HepG2 (cell line): Measurements from ENCODE around the gene RILP. TPM values are rescaled to one million over a fixed set of nuclear protein-coding genes. Genes with fewer than 3 reads are reported as not detected.

ENCODE experiments used
- CHD4 ChIP-seq: fragments of 200-600 bp; sonication (generic); IDR thresholded peaks from 2 replicates; pipeline ENCODE4 v1.7.0; 2017; ENCODE audit warnings: mild to moderate bottlenecking, low read length, borderline replicate concordance
- DR1 ChIP-seq: sonication (generic); formaldehyde crosslinking; IDR thresholded peaks from 2 replicates; pipeline ENCODE4 v1.8.0; 2021; ENCODE audit warnings: mild to moderate bottlenecking, missing genetic modification reagents, inconsistent platforms
- FOXA1 ChIP-seq, 2 experiments: fragments of 450-650 bp in 1 of 2; sonication (generic) in 1 of 2; formaldehyde crosslinking in 1 of 2; IDR thresholded peaks; 2 replicates each; pipeline versions ENCODE4 v1.4.0 to v1.6.1; 2016 to 2020; ENCODE audit warnings: missing genetic modification reagents in 1 of 2
- HDAC2 ChIP-seq: sonication (generic); formaldehyde crosslinking; IDR thresholded peaks from 2 replicates; pipeline ENCODE4 v1.4.0; 2020; ENCODE audit warnings: missing genetic modification reagents
- KLF15 ChIP-seq: sonication (generic); formaldehyde crosslinking; IDR thresholded peaks from 2 replicates; pipeline ENCODE4 v1.8.1; 2023; ENCODE audit warnings: borderline replicate concordance, mild to moderate bottlenecking, inconsistent platforms, missing genetic modification reagents, mixed read lengths
- NFRKB ChIP-seq: fragments of 450-650 bp; IDR thresholded peaks from 2 replicates; pipeline ENCODE4 v1.6.1; 2017
- NKX3-1 ChIP-seq: sonication (generic); formaldehyde crosslinking; IDR thresholded peaks from 2 replicates; pipeline ENCODE4 v1.5.0; 2020; ENCODE audit warnings: missing genetic modification reagents
- SMAD3 ChIP-seq: sonication (generic); formaldehyde crosslinking; IDR thresholded peaks from 2 replicates; pipeline ENCODE4 v1.4.0; 2020; ENCODE audit warnings: missing genetic modification reagents
- SMARCC2 ChIP-seq: fragments of 450-650 bp; IDR thresholded peaks from 2 replicates; pipeline ENCODE4 v1.6.1; 2017; ENCODE audit warnings: antibody characterized with exemption, mild to moderate bottlenecking
- SOX5 ChIP-seq: IDR thresholded peaks from 2 replicates; pipeline ENCODE4 v1.6.1; 2016; ENCODE audit warnings: borderline replicate concordance
- ZBTB8A ChIP-seq: sonication (generic); formaldehyde crosslinking; IDR thresholded peaks from 2 replicates; pipeline ENCODE4 v1.4.0; 2020; ENCODE audit warnings: mild to moderate bottlenecking, low read depth, missing genetic modification reagents, borderline replicate concordance
- ZNF160 ChIP-seq: sonication (generic); formaldehyde crosslinking; IDR thresholded peaks from 2 replicates; pipeline ENCODE4 v1.8.0; 2022; ENCODE audit warnings: mild to moderate bottlenecking, inconsistent platforms, missing genetic modification reagents
- ZNF3 ChIP-seq: IDR thresholded peaks from 2 replicates; pipeline ENCODE4 v1.7.0; 2017; ENCODE audit warnings: inconsistent platforms
- ZNF326 ChIP-seq: sonication (generic); formaldehyde crosslinking; IDR thresholded peaks from 2 replicates; pipeline ENCODE4 v1.4.0; 2020; ENCODE audit warnings: missing genetic modification reagents, borderline replicate concordance
- ZNF556 ChIP-seq: sonication (generic); formaldehyde crosslinking; IDR thresholded peaks from 2 replicates; pipeline ENCODE4 v1.4.0; 2020; ENCODE audit warnings: mild to moderate bottlenecking, missing genetic modification reagents, borderline replicate concordance
- ZNF589 ChIP-seq: sonication (generic); formaldehyde crosslinking; conservative IDR thresholded peaks from 2 replicates; pipeline ENCODE4 v1.8.0; 2022; ENCODE audit warnings: mild to moderate bottlenecking, moderate library complexity, missing genetic modification reagents
- ZNF629 ChIP-seq: sonication (generic); formaldehyde crosslinking; conservative IDR thresholded peaks from 2 replicates; pipeline ENCODE4 v1.5.0; 2020; ENCODE audit warnings: missing genetic modification reagents
- ZNF674 ChIP-seq: sonication (generic); formaldehyde crosslinking; IDR thresholded peaks from 2 replicates; pipeline ENCODE4 v1.5.0; 2020; ENCODE audit warnings: low read depth, mild to moderate bottlenecking, missing genetic modification reagents
- ZNF816 ChIP-seq: sonication (generic); formaldehyde crosslinking; IDR thresholded peaks from 2 replicates; pipeline ENCODE4 v1.8.0; 2022; ENCODE audit warnings: missing genetic modification reagents, mild to moderate bottlenecking, borderline replicate concordance
- polyA plus RNA-seq, 8 experiments: library from polyadenylated mRNA; depleted of rRNA in 3 of 8; stranded (reverse) in 7 of 8; unstranded in 1 of 8; fragments of >200 nt; fragmentation: Illumina TruSeq in 4 of 8; extraction: Trizol in 4 of 8; gene quantifications; 2 replicates each; pipeline versions ENCODE4 v1.2.1 to v1.2.3, GENCODE V29; 2011 to 2016; ENCODE audit warnings: low read depth in 4 of 8, missing spikeins in 1 of 8, mixed read lengths in 1 of 8; ENCODE audit not compliant: insufficient read depth in 1 of 8
- total RNA-seq, 5 experiments: library from RNA; depleted of rRNA; stranded (reverse); fragments of >200 nt; fragmentation: Illumina TruSeq; extraction: Trizol; gene quantifications; 2 replicates each; pipeline ENCODE4 v1.2.3, GENCODE V29; 2016; ENCODE audit warnings: low read depth in 1 of 5
- TF ChIP-seq, protein P1 (sequence below): sonication (generic); formaldehyde crosslinking; IDR thresholded peaks from 2 replicates; pipeline ENCODE4 v1.4.0; 2020; ENCODE audit warnings: mild to moderate bottlenecking, missing genetic modification reagents
- TF ChIP-seq, protein P2 (sequence below): sonication (generic); formaldehyde crosslinking; IDR thresholded peaks from 2 replicates; pipeline ENCODE4 v1.5.0; 2020; ENCODE audit warnings: mild to moderate bottlenecking, missing genetic modification reagents, borderline replicate concordance
- TF ChIP-seq, protein P3 (sequence below): sonication (generic); formaldehyde crosslinking; IDR thresholded peaks from 2 replicates; pipeline ENCODE4 v1.9.0; 2021; ENCODE audit warnings: missing genetic modification reagents, mild to moderate bottlenecking, borderline replicate concordance
- TF ChIP-seq, protein P4 (sequence below), 2 experiments: IDR thresholded peaks; 2 replicates each; pipeline ENCODE4 v1.6.1; 2011 to 2012; ENCODE audit warnings: low read length in 2 of 2, borderline replicate concordance in 1 of 2, low read depth in 1 of 2, mild to moderate bottlenecking in 1 of 2, moderate library complexity in 1 of 2

Gene RILP
- total and polyA plus RNA-seq, 2 of the 13 experiments (the other 11 are each of a cell fraction or from before 2014, with no cell fraction given), result 6.6 to 8.1 TPM

DNA sequence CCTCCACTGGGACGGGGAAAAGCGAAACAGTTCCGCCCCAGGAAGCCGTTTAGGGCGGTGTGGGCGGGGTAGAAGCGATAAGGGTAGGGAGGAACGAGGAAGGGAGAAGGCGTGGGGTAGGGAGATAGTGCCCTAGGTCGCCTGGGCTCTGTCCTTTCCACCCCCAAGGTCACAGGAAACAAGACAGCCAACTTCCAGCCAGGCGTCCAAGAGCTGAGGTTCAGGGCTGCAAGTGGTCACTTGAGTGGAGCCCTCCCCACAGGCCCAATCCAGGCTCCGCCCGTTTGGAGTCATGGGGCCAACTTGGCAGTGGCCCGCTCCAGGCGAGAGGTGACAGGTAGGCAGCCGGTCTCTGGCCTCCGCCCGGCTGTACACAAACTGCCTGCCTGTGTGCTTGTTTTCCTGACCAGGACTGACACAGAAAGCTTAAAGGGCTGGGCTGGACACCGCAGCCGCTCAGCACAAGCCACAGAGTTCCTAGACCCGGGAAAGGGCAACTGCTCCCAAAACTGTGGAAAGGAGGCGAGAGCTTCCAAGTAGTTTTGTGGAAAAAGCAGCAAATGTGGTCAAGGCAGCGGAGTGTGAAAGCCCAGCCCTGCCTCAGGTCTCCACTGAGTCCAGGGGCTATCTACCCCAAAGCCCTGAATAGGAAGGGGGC lies at the start of gene RILP (continued):
- TF ChIP-seq KLF15 (no peak), SMAD3 (no peak), ZNF589 (CRISPR knock-in tag) (no peak), FOXA1 (IDR thresholded peaks at IDR 0.05) (no peak), FOXA1 (CRISPR knock-in tag; IDR thresholded peaks at IDR 0.05) (peak; percentile 47; the same call in 1 of the 2 replicates), SOX5 (peak; percentile 60), DR1 (CRISPR knock-in tag) (no peak; the same call in 1 of the 2 replicates), ZNF816 (CRISPR knock-in tag) (no peak), CHD4 (no peak), ZNF326 (no peak), ZNF556 (CRISPR knock-in tag) (no peak), NKX3-1 (CRISPR knock-in tag) (no peak), ZNF629 (no peak), NFRKB (no peak), ZNF674 (CRISPR knock-in tag) (no peak), SMARCC2 (no peak), ZNF3 (CRISPR knock-in tag) (no peak), ZBTB8A (no peak), ZNF160 (CRISPR knock-in tag) (no peak), HDAC2 (CRISPR knock-in tag) (peak; percentile 22; the same call in 1 of the 2 replicates)
- TF ChIP-seq, protein P1, sequence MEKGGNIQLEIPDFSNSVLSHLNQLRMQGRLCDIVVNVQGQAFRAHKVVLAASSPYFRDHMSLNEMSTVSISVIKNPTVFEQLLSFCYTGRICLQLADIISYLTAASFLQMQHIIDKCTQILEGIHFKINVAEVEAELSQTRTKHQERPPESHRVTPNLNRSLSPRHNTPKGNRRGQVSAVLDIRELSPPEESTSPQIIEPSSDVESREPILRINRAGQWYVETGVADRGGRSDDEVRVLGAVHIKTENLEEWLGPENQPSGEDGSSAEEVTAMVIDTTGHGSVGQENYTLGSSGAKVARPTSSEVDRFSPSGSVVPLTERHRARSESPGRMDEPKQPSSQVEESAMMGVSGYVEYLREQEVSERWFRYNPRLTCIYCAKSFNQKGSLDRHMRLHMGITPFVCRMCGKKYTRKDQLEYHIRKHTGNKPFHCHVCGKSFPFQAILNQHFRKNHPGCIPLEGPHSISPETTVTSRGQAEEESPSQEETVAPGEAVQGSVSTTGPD (CRISPR knock-in tag), result no peak
- TF ChIP-seq, protein P2, sequence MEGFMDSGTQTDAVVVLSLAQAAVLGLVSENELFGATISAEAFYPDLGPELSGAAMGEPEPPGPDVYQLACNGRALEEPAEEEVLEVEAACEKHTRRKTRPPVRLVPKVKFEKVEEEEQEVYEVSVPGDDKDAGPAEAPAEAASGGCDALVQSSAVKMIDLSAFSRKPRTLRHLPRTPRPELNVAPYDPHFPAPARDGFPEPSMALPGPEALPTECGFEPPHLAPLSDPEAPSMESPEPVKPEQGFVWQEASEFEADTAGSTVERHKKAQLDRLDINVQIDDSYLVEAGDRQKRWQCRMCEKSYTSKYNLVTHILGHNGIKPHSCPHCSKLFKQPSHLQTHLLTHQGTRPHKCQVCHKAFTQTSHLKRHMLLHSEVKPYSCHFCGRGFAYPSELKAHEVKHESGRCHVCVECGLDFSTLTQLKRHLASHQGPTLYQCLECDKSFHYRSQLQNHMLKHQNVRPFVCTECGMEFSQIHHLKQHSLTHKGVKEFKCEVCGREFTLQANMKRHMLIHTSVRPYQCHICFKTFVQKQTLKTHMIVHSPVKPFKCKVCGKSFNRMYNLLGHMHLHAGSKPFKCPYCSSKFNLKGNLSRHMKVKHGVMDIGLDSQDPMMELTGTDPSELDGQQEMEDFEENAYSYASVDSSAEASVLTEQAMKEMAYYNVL (CRISPR knock-in tag), result no peak; the same call in 1 of the 2 replicates
- TF ChIP-seq, protein P3, sequence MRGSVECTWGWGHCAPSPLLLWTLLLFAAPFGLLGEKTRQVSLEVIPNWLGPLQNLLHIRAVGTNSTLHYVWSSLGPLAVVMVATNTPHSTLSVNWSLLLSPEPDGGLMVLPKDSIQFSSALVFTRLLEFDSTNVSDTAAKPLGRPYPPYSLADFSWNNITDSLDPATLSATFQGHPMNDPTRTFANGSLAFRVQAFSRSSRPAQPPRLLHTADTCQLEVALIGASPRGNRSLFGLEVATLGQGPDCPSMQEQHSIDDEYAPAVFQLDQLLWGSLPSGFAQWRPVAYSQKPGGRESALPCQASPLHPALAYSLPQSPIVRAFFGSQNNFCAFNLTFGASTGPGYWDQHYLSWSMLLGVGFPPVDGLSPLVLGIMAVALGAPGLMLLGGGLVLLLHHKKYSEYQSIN, result no peak
- TF ChIP-seq, protein P4, sequence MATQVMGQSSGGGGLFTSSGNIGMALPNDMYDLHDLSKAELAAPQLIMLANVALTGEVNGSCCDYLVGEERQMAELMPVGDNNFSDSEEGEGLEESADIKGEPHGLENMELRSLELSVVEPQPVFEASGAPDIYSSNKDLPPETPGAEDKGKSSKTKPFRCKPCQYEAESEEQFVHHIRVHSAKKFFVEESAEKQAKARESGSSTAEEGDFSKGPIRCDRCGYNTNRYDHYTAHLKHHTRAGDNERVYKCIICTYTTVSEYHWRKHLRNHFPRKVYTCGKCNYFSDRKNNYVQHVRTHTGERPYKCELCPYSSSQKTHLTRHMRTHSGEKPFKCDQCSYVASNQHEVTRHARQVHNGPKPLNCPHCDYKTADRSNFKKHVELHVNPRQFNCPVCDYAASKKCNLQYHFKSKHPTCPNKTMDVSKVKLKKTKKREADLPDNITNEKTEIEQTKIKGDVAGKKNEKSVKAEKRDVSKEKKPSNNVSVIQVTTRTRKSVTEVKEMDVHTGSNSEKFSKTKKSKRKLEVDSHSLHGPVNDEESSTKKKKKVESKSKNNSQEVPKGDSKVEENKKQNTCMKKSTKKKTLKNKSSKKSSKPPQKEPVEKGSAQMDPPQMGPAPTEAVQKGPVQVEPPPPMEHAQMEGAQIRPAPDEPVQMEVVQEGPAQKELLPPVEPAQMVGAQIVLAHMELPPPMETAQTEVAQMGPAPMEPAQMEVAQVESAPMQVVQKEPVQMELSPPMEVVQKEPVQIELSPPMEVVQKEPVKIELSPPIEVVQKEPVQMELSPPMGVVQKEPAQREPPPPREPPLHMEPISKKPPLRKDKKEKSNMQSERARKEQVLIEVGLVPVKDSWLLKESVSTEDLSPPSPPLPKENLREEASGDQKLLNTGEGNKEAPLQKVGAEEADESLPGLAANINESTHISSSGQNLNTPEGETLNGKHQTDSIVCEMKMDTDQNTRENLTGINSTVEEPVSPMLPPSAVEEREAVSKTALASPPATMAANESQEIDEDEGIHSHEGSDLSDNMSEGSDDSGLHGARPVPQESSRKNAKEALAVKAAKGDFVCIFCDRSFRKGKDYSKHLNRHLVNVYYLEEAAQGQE (IDR thresholded peaks at IDR 0.05; ENCODE audit: borderline replicate concordance in 1 of 2, low read depth in 1 of 2, low read length in 2 of 2), result no peak; a peak in 1 of 4 replicates
